Hematopoietic multipotent progenitor cell treated with erythropoietin and hydrocortisone succinate and interleukin-3 and kit ligand, for 6 days (in vitro differentiated cells): ENCODE results near the gene MTIF3.

Source experiments
- DNase-seq: peaks from one replicate; pipeline ENCODE4 v3.0.0-alpha.2; 2015

The MTIF3 gene, protein sequence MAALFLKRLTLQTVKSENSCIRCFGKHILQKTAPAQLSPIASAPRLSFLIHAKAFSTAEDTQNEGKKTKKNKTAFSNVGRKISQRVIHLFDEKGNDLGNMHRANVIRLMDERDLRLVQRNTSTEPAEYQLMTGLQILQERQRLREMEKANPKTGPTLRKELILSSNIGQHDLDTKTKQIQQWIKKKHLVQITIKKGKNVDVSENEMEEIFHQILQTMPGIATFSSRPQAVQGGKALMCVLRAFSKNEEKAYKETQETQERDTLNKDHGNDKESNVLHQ

GRCh38 chr13:27449936-27450828 lies at the start of gene MTIF3:
TSS of gene MTIF3 (minus strand) at chr13:27450564. CDS start at chr13:27440448, 10,116 bp downstream.
- DNase-seq = peak; percentile 99

DNA sequence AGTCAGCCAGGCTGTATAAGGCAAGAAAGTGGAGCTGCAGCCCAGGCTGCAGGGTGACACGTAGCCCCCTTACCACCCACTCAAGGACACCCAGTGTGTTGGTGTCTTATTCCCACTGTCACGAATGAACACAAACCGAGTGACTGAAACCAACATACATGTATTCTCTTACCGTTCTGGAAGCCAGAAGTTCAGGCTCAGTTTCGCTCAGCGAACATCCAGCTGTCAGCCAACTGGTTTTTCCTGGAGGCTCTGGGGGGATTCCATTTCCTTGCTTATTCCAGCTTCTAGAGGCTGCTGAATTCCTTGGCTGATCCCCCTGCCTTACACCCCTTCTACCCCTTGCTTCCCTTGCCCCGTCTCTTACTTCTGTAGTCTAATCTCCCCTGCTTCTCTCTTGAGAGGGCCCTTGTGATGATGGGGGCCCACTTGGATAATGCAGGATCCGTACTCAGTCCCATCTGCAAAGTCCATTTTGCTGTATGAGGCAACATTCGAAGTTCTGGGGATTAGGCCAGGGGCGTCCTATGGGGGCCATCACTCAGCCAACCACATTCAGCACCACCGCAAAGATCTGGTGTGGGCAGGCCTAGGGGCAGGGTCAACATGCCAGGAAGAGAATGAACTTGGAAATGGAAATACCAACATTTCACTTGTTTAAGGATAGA lies 47.3 kb upstream of the MTIF3 start:
- no peak for DNase-seq

DNA sequence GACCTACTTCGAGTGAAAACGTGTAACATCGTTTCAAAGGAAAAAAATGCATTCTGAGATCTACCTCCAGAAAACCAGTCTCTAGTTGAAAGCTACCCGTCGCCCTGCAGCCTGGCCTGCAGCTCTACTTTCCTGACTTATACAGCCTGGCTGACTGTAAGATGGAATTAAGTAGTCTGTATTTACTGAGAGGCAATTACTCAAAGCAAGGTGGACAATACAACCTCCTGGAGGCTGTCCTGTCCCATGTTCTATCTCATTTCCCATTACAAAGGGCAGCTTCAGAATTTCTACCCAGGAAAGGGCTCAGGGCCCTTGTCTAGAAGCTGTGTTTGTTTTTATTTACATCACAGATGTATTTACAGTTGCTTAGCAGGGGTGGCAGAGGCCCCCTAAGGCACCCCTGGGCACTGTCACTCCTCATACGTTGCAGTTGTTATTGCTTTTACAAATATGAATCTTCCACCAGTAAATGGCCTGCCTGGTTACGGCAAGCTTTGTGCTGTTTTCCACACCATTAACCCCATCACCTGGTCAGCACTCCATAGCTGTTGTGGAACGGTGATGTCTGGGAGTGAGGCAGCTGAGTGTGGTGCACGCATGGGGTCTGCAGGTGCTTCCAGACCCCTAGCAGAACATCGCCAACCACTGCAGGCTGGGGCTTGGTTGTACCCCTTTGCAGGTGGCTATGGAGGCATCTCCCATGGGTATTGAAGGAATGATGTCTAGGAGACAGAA lies 46.3 kb upstream of the MTIF3 start:
- no peak for DNase-seq

DNA sequence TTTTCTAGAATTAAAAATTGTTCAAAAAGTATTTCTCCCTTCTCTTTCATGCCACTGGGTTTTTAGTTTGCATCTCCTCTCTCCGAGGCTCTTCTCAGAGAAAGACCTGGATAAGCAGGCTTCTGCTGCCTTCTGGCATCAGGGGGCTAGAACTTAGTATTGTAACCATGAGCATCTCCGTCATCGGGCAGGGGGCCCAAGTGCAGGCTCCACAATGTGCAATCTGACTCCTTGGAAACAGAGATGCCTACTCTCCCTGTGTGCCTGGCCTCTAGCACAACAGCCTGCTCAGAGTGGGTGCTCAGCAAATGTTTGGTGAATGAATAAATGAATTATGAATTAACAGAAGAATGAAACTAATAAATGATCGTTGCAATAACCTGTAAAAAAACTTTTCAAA lies 45.6 kb upstream of the MTIF3 start:
- DNase-seq = no peak

DNA sequence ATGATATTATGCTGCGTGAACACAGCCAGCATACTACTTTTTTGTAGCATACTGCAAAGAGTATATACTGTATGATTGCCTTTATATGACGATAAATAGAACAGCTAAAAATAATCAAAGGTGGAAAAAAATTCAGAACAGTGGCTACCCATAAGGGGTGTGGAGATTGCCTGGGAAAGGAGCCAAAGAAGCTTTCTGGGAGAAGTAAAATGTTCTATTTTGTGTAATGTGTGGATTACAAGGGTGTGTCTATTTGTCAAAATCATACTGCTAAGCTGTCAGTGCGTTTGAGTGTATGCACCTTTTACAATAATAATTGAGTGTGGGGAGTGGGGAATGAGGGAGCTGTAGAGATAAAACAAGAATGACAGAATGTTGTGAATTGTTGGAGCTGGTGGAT lies 45.2 kb upstream of the MTIF3 start:
- DNase-seq = peak; percentile 18

DNA sequence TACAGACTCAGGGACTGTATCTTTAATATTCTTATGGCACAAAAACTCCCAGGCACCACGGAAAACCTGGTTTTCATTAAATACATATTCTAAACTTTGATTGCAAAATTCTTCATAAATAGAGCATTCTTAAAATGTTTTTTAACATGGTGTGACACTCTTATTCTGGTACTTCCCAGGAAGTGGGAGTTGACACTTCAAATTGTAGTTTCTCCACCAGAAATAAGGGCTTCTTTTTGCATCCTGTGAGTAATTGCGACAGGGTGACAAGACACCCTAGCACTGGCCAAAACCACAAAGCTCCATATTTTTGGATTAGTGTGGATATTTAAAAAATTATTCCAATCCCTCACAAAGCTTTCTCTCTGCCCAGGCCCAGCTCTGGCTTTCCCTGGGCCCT lies 43.6 kb upstream of the MTIF3 start:
- no peak for DNase-seq

DNA sequence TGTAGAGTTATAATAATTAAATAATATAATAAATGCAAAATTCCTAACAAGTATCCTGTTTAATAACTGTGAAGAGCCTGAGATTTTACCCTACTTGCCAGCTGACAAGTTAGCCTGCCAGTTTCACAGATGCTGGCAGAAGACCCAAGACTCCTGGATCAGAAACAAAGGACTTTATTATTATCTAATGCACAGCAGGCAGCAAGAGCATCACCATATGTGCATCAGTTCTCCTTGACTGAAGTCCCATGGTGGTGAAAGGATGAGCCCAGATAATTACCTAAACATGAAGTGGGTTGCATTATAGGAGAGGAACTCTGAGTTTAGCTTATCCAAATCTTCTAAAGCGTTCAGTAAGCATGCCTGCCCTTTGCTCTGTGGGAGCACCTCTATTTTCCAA lies 39.1 kb upstream of the MTIF3 start:
- peak; percentile 24 for DNase-seq

DNA sequence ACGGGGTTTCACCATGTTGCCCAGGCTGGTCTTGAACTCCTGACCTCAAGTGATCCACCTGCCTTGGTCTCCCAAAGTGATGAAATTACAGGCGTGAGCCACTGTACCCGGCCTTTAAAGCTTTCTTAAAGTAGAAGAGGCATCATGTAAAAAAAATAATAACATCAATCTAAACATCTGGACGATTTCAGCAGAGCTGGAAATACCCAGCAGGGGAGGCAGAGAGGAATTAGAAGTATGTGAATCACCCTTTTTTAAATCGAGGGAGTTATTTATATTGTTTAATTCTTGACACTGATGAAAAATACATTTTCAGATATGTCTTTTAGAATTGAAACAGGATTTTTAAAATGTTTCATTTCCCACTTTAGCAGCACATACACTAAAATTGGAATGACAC lies 37.4 kb upstream of the MTIF3 start:
- no peak for DNase-seq

DNA sequence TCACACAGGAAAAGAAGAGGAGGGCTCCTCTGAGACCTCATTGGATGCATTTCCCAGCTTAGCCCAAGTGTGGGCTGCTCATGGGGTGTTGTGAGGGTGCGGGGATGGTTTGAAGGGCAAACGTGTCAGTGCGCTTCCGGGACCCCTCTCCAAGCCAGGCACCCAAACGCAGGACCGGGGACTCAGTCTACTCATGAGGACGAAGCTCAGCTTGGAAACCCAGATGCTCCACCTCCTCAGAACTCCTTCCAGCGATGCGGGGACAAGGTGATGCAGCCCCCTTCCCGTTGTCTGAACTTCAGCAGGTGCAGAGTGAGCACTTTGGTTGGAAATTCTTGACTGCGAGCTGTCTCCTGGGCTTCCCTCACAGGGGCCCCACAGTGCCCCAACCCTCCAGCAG lies 33.1 kb upstream of the MTIF3 start:
- DNase-seq = no peak

- peak; percentile 20 for DNase-seq
These were observed 32.6 kb upstream of the MTIF3 start for GRCh38 chr13:27482983-27483382.

DNA sequence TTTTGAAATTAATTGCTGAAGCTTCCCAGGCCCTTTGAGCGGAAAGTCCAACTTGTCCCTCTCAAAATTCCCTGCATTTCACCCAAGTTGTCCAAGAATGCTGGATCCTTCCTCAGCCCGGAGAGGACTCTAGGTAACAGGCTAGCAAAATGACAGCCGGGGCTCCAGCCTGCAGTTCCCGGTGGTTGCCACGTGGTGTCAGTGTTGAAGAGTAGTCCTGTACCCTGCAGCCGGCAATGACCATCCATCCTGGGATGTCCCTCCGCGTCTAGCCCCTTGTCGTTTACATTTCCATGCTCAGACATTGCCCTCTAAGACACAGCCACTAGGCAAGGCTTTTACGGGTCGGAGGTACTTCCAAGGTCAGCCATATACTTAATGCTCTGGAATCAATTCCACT lies 31.4 kb upstream of the MTIF3 start:
- peak; percentile 56 for DNase-seq

GRCh38 chr13:27476943-27477703 lies 26.8 kb upstream of the MTIF3 start:
- DNase-seq = no peak

- DNase-seq = no peak
These were observed 24.4 kb upstream of the MTIF3 start for GRCh38 chr13:27474751-27475268.

DNA sequence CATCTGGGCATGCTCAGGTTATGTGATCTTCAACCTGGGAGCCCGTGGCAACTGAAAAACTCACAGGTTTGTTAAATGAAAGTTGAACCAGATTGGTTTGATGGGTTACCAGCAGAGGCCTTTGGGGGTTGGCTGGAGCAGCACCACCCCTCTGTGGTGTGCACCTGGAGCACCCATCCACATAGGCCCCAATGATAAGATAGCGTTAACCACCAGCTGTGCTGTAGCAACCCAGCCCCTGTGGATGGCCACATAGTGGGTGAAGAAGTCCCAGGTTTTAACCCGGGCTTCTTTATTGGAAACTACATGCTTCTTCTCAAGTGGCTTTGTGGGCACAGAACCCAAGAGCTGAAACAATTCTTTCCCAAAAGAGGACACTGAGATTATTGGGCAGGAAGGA lies 22.6 kb upstream of the MTIF3 start:
- DNase-seq = no peak

GRCh38 chr13:27472441-27472840 lies 22.1 kb upstream of the MTIF3 start:
- no peak for DNase-seq

DNA sequence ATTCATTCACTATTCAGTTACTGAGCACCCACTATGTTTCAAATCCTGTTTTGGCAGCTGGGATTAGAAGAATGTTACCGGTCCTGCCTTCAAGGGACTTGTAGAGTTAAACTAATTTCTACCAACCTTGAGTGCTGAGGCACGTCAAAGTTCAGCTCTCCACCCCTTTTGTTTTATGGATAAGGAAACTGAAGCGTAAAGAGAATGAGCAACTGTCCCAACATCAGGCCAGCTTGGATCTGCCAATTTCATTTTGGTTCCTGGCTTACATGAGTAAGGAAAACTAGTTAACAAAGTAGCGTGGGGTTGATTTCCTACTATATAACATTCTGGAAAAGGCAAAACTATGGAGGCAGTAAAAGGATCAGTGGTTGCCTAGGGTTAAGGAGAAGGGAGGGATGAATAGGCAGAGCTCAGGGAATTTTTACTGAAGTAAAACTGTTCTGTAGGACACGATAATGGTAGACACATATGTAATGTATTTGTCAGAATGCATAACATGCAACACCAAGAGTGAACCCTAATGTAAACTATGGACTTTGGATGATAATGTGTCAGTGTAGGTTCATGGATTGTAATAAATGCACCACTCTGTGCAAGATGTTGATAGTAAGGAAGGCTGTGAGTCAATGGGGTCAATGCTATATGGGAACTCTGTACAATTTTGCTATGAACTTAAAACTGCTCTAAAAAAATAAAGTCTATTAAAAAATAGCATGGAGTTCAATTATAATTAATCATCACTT lies 19.9 kb upstream of the MTIF3 start:
- DNase-seq = no peak

DNA sequence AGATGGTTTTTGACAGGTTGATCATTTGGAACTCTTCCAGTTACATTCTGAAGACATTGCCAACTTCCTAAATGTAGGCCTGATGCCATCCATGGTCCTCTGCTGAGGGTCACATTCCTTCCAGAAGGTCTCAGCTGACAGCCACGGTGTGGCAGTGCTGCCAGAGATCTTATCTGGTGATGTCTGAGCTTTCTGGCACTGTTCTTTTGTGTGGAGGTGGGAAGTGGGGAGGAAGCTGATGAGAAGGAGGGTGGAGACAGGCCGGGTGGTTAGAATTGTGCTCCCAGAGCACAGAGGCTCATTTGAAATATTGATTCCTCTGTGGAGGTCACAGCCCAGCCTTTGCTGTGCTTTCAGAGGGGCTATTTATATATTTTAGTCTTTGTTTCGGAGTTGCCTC lies 16.1 kb upstream of the MTIF3 start:
- no peak for DNase-seq

DNA sequence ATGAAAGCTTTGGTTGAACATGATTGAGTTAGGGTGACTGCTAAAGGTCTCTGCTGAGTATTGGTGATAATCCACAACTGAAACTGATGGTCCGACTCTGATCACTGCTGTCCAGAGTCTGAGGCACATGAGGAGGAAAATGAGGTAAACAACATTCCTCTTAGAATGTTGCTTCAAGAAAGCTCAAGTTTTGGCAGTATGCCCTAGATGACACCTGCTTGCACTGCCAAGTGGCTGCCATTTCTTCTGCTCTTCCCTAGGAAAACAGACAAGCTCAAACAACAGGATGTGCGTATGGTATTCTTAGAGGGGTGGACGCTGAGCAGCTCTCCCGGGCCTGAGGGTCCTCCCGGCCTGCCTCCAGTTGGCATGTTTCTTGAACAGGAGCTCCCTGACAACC lies 15.2 kb upstream of the MTIF3 start:
- no peak for DNase-seq

GRCh38 chr13:27463500-27463899 lies 13.1 kb upstream of the MTIF3 start:
- DNase-seq = no peak

DNA sequence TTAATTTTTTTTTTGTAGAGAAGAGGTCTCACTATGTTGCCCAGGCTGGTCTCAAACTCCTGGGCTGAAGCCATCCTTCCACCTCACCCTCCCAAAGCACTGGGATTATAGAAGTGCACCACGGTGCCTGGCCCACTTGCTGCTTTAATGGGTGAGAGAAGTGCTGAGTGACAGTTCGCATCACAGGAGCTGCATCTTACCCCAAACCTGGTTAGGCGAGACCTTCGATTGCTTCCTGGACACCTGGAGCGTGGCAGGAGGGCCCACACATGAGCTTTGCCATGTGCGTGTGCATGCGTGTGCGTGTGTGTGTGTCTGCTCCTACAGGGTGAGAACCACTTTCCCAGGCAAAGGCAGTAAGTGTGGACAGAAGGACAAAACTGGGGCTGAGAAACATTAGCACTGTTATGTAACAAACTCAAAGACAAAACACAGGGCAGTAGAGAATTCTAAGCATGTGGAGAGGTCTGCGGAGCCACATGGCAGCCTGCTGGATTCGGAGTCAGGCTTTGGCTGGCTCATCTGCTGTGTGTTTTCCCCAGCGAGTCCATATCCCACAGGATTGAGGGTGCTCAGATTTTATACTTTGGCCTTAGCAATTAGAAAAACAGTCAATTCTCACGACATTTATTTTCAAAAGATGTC lies 11.7 kb upstream of the MTIF3 start:
- no peak for DNase-seq
